ENCODE measurements around the gene ACTMAP.

- TF ChIP-seq, protein P1, sequence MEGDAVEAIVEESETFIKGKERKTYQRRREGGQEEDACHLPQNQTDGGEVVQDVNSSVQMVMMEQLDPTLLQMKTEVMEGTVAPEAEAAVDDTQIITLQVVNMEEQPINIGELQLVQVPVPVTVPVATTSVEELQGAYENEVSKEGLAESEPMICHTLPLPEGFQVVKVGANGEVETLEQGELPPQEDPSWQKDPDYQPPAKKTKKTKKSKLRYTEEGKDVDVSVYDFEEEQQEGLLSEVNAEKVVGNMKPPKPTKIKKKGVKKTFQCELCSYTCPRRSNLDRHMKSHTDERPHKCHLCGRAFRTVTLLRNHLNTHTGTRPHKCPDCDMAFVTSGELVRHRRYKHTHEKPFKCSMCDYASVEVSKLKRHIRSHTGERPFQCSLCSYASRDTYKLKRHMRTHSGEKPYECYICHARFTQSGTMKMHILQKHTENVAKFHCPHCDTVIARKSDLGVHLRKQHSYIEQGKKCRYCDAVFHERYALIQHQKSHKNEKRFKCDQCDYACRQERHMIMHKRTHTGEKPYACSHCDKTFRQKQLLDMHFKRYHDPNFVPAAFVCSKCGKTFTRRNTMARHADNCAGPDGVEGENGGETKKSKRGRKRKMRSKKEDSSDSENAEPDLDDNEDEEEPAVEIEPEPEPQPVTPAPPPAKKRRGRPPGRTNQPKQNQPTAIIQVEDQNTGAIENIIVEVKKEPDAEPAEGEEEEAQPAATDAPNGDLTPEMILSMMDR (IDR thresholded peaks at IDR 0.05): no peak
- no peak for TF ChIP-seq POLR2AphosphoS5 (IDR thresholded peaks at IDR 0.05; ENCODE audit: low read depth, low read length)
Measured at GRCh38 chr19:40724855-40725254, 25.4 kb downstream of the ACTMAP start.
